ENCODE data around the gene APLNR.

APLNR gene

GRCh38 chr11:57269571-57270021, 32.5 kb upstream of the APLNR start:
- Histone ChIP-seq H3K27ac (no peak overlapping the region), H3K27me3 (replicated peaks) (no peaks in the 10 kb centered on the region), H3K36me3 (replicated peaks) (no peaks in the 10 kb centered on the region), H3K4me3 (ENCODE audit: low read depth, low read length) (no peak overlapping the region)
- TF ChIP-seq, protein P1, sequence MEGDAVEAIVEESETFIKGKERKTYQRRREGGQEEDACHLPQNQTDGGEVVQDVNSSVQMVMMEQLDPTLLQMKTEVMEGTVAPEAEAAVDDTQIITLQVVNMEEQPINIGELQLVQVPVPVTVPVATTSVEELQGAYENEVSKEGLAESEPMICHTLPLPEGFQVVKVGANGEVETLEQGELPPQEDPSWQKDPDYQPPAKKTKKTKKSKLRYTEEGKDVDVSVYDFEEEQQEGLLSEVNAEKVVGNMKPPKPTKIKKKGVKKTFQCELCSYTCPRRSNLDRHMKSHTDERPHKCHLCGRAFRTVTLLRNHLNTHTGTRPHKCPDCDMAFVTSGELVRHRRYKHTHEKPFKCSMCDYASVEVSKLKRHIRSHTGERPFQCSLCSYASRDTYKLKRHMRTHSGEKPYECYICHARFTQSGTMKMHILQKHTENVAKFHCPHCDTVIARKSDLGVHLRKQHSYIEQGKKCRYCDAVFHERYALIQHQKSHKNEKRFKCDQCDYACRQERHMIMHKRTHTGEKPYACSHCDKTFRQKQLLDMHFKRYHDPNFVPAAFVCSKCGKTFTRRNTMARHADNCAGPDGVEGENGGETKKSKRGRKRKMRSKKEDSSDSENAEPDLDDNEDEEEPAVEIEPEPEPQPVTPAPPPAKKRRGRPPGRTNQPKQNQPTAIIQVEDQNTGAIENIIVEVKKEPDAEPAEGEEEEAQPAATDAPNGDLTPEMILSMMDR (IDR thresholded peaks at IDR 0.05; ENCODE audit: low read depth, low read length, missing control alignments), result no peak
- DNase-seq, result no peak
- in situ Hi-C loops (cut with HindIII; ENCODE audit: low pct_ligation_motif_present, low sequenced_read_pairs), result no loop called here

DNA sequence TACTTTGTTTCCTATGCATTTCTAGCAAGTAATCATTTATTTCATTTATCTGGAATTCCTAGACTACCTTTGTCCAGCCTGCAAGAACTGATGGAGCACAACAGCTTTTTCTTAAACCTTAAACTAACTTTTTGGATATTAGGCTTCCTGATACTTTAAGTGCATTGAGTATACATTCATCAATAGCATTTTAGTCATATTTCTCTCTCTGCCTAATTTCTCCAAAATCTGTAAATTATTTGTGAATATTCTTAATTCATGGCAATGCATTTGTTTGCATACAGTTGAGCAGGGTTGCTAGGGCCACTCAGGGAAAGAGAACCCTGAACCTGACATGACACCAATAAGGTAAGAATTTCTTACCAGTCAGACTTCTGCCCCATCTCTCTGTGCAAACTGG, 29.1 kb upstream of the APLNR start:
- no peaks in the 10 kb centered on the region for H3K27me3 ChIP-seq (replicated peaks)
- DNase-seq, result no peak
- in situ Hi-C loops (cut with HindIII; ENCODE audit: low pct_ligation_motif_present, low sequenced_read_pairs), result no loop called here
- H3K4me3 ChIP-seq (ENCODE audit: low read depth, low read length), result no peak overlapping the region
- no peak overlapping the region for H3K27ac ChIP-seq
- no peaks in the 10 kb centered on the region for H3K36me3 ChIP-seq (replicated peaks)
- TF ChIP-seq, protein P1 (IDR thresholded peaks at IDR 0.05; ENCODE audit: low read depth, low read length, missing control alignments), result no peak

DNA sequence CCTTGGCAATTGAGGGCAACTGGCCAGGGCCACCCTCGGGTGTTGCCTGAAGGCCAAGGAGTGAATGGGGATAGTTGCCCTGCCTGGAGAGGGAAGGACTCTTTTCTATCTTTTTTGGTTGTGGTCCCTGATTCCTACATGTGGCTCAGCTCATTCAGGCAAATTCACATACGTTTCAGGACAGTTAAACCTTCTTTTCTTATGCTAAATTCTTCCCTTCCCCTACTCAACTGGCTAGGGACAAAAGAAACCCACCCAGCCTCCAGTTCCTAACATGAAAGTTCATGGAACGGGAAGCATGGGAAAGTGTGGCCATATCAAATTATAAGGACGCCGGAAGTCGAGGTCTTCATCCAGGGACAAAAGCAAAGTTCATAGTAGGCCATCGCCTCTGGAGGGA, 26.3 kb upstream of the APLNR start:
- no peak overlapping the region for H3K27ac ChIP-seq
- H3K36me3 ChIP-seq (replicated peaks), result no peaks in the 10 kb centered on the region
- DNase-seq, result no peak
- TF ChIP-seq, protein P1 (IDR thresholded peaks at IDR 0.05; ENCODE audit: low read depth, low read length, missing control alignments), result no peak
- no peak overlapping the region for H3K4me3 ChIP-seq (ENCODE audit: low read depth, low read length)
- in situ Hi-C loops (cut with HindIII; ENCODE audit: low pct_ligation_motif_present, low sequenced_read_pairs), result no loop called here
- no peaks in the 10 kb centered on the region for H3K27me3 ChIP-seq (replicated peaks)

DNA sequence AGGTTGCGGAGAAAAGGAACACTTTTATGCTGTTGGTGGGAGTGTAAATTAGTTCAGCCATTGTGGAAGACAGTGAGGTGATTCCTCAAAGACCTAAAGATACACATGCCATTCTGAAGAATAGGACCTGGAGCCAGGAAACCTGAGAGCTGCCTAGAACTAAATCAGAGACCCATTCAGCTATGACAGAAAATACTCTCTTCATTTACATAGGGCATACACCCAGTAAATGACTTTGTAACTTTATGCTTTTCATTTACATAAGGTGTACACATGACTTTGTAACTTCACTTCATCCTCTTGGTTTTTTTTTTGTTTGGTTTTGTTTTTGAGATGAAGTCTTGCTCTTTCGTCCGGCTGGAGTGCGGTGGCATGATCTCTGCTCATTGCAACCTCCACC, 25.1 kb upstream of the APLNR start:
- DNase-seq, result no peak
- Histone ChIP-seq H3K27ac (no peak overlapping the region), H3K4me3 (ENCODE audit: low read depth, low read length) (no peak overlapping the region), H3K27me3 (replicated peaks) (no peaks in the 10 kb centered on the region), H3K36me3 (replicated peaks) (no peaks in the 10 kb centered on the region)
- TF ChIP-seq, protein P1 (IDR thresholded peaks at IDR 0.05; ENCODE audit: low read depth, low read length, missing control alignments), result no peak
- in situ Hi-C loops (cut with HindIII; ENCODE audit: low pct_ligation_motif_present, low sequenced_read_pairs), result no loop called here

GRCh38 chr11:57260937-57261783, 24.1 kb upstream of the APLNR start:
- H3K27me3 ChIP-seq (replicated peaks), result no peaks in the 10 kb centered on the region
- no peak for DNase-seq
- no peak overlapping the region for H3K4me3 ChIP-seq (ENCODE audit: low read depth, low read length)
- TF ChIP-seq, protein P1 (IDR thresholded peaks at IDR 0.05; ENCODE audit: low read depth, low read length, missing control alignments), result no peak
- H3K36me3 ChIP-seq (replicated peaks), result no peaks in the 10 kb centered on the region
- in situ Hi-C loops (cut with HindIII; ENCODE audit: low pct_ligation_motif_present, low sequenced_read_pairs), result no loop called here
- no peak overlapping the region for H3K27ac ChIP-seq

Measured in brain microvascular endothelial cell (primary cell).